Skeletal muscle satellite cell (primary cell): ENCODE results near the gene ADGRG3.
"Not testable (repeated sequence)": the region's sequence is repeated elsewhere in the genome, so short reads cannot be mapped to it uniquely, and the experiment has no call there.

ENCODE experiments used
- H3K27me3 ChIP-seq: 2 replicates; pipeline ENCODE4 v1.7.0; 2013; ENCODE audit warnings: low read length; ENCODE audit not compliant: control insufficient read depth, insufficient read depth
- H3K36me3 ChIP-seq: 2 replicates; pipeline ENCODE4 v1.7.0; 2013; ENCODE audit warnings: mild to moderate bottlenecking, control low read depth, low read length; ENCODE audit not compliant: insufficient read depth
- H3K4me1 ChIP-seq: 2 replicates; pipeline ENCODE4 v1.7.0; 2013; ENCODE audit warnings: low read length; ENCODE audit not compliant: control insufficient read depth, insufficient read depth
- H3K4me2 ChIP-seq: 2 replicates; pipeline ENCODE4 v1.7.0; 2013; ENCODE audit warnings: mild to moderate bottlenecking, low read length
- H3K4me3 ChIP-seq: 2 replicates; pipeline ENCODE4 v1.7.0; 2013; ENCODE audit warnings: low read length
- H3K9ac ChIP-seq: 2 replicates; pipeline ENCODE4 v1.7.0; 2013; ENCODE audit warnings: mild to moderate bottlenecking, low read depth, low read length, moderate library complexity
- H3K9me3 ChIP-seq: replicated peaks from 2 replicates; pipeline ENCODE4 v1.7.0; 2013; ENCODE audit warnings: mild to moderate bottlenecking, control low read depth, low read length

ADGRG3 gene

GRCh38 chr16:57670196-57670595 lies 2.1 kb downstream of the ADGRG3 start:
- H3K4me3 ChIP-seq = no peak overlapping the region
- H3K9ac ChIP-seq = no peak overlapping the region
- peaks cover 5% of the 10 kb centered on the region for H3K4me1 ChIP-seq

GRCh38 chr16:57671451-57671850 lies 3.3 kb downstream of the ADGRG3 start:
- H3K4me3 ChIP-seq, H3K4me2 ChIP-seq, H3K9me3 ChIP-seq, H3K9ac ChIP-seq, H3K36me3 ChIP-seq, H3K4me1 ChIP-seq: not testable (repeated sequence)
- H3K27me3 ChIP-seq = peaks cover 52% of the 10 kb centered on the region

More at GRCh38 chr16:57670196-57670595, 2.1 kb downstream of the ADGRG3 start:
- no peaks in the 10 kb centered on the region for H3K36me3 ChIP-seq
- H3K9me3 ChIP-seq = no peaks in the 10 kb centered on the region
- H3K27me3 ChIP-seq = peaks cover 51% of the 10 kb centered on the region
- no peak overlapping the region for H3K4me2 ChIP-seq

- Histone ChIP-seq H3K9ac (no peak overlapping the region), H3K4me1 (peaks cover 3% of the 10 kb centered on the region), H3K27me3 (peaks cover 51% of the 10 kb centered on the region), H3K4me3 (no peak overlapping the region), H3K4me2 (no peak overlapping the region), H3K9me3 (no peaks in the 10 kb centered on the region), H3K36me3 (no peaks in the 10 kb centered on the region)
These were observed 4.3 kb downstream of the ADGRG3 start for GRCh38 chr16:57672416-57672815.

GRCh38 chr16:57672824-57673223 lies 4.7 kb downstream of the ADGRG3 start:
- Histone ChIP-seq H3K9ac (no peak overlapping the region), H3K27me3 (peaks cover 54% of the 10 kb centered on the region), H3K36me3 (no peaks in the 10 kb centered on the region), H3K4me1 (no peaks in the 10 kb centered on the region), H3K4me2 (no peak overlapping the region), H3K9me3 (no peaks in the 10 kb centered on the region), H3K4me3 (no peak overlapping the region)

GRCh38 chr16:57675741-57676551 lies 7.8 kb downstream of the ADGRG3 start:
- Histone ChIP-seq H3K4me2 (no peak overlapping the region), H3K4me1 (no peaks in the 10 kb centered on the region), H3K27me3 (peaks cover 62% of the 10 kb centered on the region), H3K9me3 (no peaks in the 10 kb centered on the region), H3K9ac (no peak overlapping the region), H3K36me3 (no peaks in the 10 kb centered on the region), H3K4me3 (no peak overlapping the region)

GRCh38 chr16:57676553-57677085 lies 8.5 kb downstream of the ADGRG3 start:
- no peaks in the 10 kb centered on the region for H3K4me1 ChIP-seq
- H3K36me3 ChIP-seq = no peaks in the 10 kb centered on the region
- H3K27me3 ChIP-seq = peaks cover 63% of the 10 kb centered on the region
- no peak overlapping the region for H3K4me3 ChIP-seq
- no peaks in the 10 kb centered on the region for H3K9me3 ChIP-seq
- H3K4me2 ChIP-seq = no peak overlapping the region
- H3K9ac ChIP-seq = no peak overlapping the region

- H3K9ac ChIP-seq = no peak overlapping the region
- H3K4me2 ChIP-seq = no peak overlapping the region
- peaks cover 62% of the 10 kb centered on the region for H3K27me3 ChIP-seq
- H3K9me3 ChIP-seq = no peaks in the 10 kb centered on the region
- no peaks in the 10 kb centered on the region for H3K36me3 ChIP-seq
- H3K4me1 ChIP-seq = no peaks in the 10 kb centered on the region
- H3K4me3 ChIP-seq = no peak overlapping the region
These were observed 9.7 kb downstream of the ADGRG3 start for GRCh38 chr16:57677622-57678369.

GRCh38 chr16:57679016-57679415 lies 10.9 kb downstream of the ADGRG3 start:
- no peak overlapping the region for H3K9ac ChIP-seq
- no peaks in the 10 kb centered on the region for H3K36me3 ChIP-seq
- H3K27me3 ChIP-seq = peaks cover 54% of the 10 kb centered on the region
- no peaks in the 10 kb centered on the region for H3K9me3 ChIP-seq
- H3K4me1 ChIP-seq = no peaks in the 10 kb centered on the region
- no peak overlapping the region for H3K4me2 ChIP-seq
- H3K4me3 ChIP-seq = no peak overlapping the region

- Histone ChIP-seq H3K9ac (no peak overlapping the region), H3K27me3 (peaks cover 49% of the 10 kb centered on the region), H3K36me3 (no peaks in the 10 kb centered on the region), H3K4me2 (no peak overlapping the region), H3K9me3 (no peaks in the 10 kb centered on the region), H3K4me3 (no peak overlapping the region), H3K4me1 (no peaks in the 10 kb centered on the region)
These were observed 11.8 kb downstream of the ADGRG3 start for GRCh38 chr16:57679767-57680482.

GRCh38 chr16:57680842-57681375 lies 12.8 kb downstream of the ADGRG3 start:
- Histone ChIP-seq H3K9me3 (no peaks in the 10 kb centered on the region), H3K4me1 (no peaks in the 10 kb centered on the region), H3K4me2 (no peak overlapping the region), H3K4me3 (no peak overlapping the region), H3K36me3 (no peaks in the 10 kb centered on the region), H3K27me3 (peaks cover 50% of the 10 kb centered on the region), H3K9ac (no peak overlapping the region)
